ENCODE results near the gene PAF1.

PAF1 gene

DNA sequence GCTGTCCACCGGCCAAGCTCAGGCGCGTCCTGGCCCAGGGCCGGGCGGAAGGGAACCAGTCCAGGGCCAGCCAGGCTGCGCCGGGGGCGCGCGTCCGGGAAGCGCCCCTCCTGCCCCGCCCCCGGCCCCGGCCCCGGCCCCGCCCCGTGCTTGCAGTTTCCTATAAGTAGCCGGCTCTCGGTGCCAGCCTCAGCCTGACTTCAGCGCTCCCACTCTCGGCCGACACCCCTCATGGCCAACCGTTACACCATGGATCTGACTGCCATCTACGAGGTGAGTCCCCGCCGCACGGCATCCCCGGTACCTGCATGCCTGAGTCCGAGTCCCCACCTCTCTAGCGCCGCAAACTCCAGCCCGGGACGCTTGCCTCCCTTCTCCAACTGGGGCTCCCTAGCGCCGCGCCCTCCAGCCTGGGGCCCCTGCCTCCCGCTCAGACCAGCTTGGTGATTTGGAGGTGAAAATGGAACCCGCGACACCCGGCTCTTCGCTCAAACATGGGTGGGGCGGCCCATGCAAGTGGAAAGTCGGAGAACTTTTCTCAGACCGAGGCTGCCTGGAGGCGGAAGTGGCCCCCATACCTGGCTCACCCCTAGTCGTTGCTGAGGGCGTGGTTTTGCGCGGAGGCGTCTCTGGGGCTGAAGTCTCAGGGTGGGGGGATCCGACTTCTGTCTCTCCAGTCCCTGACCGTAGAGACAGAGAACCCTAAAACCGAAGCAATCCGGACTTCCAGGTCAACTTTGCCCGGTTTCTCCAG is 15.9 kb upstream of the PAF1 start, which contains the start of gene ZFP36:
Gene ZFP36 (plus strand): TSS at position 192 of the 754 bp plus-strand sequence. CDS start 58 bp downstream, at position 250.
- DNase-seq (ENCODE audit: extremely low read depth in 1 of 2, low read depth in 1 of 2) = peak; percentile 87 to 88

GRCh38 chr19:39405958-39406655 is 15.2 kb upstream of the PAF1 start:
- DNase-seq (ENCODE audit: extremely low read depth in 1 of 2, low read depth in 1 of 2) = peak; percentile 87 to 91

DNA sequence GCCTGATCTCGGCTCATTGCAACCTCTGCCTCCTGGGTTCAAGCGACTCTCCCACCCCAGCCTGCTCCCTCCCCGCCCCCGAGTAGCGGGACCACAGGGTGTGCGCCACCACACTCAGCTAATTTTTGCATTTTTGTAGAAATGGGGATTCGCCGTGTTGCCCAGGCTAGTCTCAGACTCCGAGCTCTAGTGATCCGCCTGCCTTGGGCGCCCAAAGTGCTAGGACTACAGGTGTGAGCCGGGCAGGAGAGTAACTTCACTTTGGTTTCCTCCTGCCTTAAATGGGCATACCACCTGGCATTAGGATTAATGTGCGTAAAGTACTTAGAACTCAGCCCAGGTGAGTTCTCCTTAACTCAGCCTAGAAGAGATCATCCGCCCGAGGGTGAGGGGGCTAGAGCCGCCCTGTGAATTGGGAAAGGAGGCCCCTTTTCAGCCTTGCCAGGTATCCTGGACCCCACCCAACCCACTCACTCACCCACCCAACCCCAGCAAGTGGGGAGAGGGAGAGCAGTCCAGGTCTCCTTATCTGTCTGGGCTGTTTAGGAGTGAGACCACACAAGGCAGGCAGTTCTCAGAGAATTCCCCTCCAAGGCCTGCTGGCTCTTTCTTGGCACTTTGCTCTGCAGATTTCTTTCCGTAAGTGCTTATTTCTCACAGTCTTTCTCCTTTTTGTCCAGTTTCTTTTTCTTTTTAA is 14.5 kb upstream of the PAF1 start:
- no peak for DNase-seq (ENCODE audit: extremely low read depth in 1 of 2, low read depth in 1 of 2)

GRCh38 chr19:39403331-39404312 is 12.7 kb upstream of the PAF1 start:
- DNase-seq (ENCODE audit: extremely low read depth in 1 of 2, low read depth in 1 of 2) = peak; percentile 94 to 97

DNA sequence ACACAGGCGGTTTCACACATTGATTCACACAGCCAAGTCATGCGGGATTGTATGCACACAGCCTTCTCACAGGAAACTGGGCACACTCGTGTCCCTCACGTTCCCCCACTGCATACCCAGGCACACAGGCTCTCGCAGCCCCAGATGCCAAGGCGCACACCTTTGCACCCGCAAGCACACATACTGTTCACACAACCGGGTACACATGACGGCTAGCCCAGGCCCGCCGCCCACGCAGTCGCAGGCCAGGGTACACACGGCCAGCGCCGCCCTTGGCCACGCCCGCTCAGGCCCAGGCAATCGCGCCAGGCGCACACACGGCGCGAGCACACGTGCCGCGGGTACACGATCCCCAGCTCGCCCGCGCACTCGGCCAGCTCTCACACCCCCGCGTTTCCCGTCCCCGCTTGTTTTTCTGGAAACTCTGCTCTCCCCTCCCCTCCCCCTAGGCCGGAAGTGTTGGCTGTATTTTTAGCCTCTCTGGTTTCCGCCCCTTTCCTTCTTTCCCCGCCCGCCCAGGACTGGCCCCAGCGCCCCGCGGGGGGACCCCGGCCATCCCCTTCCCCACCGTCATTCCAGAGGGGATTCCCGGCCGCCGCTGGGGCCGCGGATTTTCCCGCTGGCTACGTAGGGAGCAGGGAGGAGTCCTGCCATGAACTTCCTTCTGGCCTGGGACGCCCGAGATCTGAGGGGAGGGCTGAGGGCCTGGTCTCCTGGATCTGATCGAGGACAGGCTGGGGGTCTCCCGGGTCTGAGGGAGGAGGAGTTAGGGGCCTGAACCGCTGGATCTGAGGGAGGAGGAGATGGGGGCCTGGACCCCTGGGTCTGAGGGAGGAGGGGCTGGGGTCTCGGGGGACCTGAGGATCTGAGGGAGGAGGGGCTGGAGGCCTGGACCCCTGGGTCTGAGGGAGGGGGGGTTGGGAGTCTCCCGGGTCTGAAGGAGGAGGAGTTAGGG is 11.7 kb upstream of the PAF1 start:
- peak; percentile 75 to 80 for DNase-seq (ENCODE audit: extremely low read depth in 1 of 2, low read depth in 1 of 2)

GRCh38 chr19:39401549-39402345 is 10.8 kb upstream of the PAF1 start:
- peak; percentile 71 to 88 for DNase-seq (ENCODE audit: extremely low read depth in 1 of 2, low read depth in 1 of 2)

- no peak for DNase-seq (ENCODE audit: extremely low read depth in 1 of 2, low read depth in 1 of 2)
Measured at GRCh38 chr19:39401070-39401548, 10.2 kb upstream of the PAF1 start.

- DNase-seq (ENCODE audit: extremely low read depth in 1 of 2, low read depth in 1 of 2) = no peak
Measured at GRCh38 chr19:39400061-39400460, 9.2 kb upstream of the PAF1 start.

GRCh38 chr19:39399668-39400050 is 8.8 kb upstream of the PAF1 start:
- no peak for DNase-seq (ENCODE audit: extremely low read depth in 1 of 2, low read depth in 1 of 2)

DNA sequence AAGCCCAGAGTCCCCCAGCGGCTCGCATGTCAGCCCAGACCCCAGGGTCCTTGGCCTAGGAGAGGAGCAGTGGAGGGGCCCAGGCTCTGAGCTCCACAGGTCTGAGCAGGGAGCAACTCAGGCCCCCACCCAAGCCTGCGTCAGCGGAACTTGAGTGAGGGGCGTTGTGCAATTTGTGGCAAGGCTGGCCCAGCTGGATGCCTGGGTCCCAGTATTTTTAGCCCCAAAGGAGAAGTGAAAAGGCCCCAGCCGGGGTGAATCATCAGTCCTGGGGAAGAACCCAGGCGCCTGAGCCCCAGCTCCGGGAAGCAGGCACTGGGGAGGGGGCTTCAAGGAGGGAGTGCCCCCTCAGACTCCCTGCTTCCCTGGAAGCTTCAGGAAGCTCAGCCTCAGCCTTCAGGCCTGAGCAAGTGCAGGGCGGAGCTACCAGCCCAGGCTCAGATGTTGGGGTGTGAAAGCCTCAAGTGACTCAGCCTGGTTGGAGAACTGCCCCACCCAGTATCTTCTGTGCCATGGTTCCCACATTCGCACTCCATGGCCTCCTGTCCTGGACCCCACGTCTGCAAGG is 7.5 kb upstream of the PAF1 start:
- no peak for DNase-seq (ENCODE audit: extremely low read depth in 1 of 2, low read depth in 1 of 2)

DNA sequence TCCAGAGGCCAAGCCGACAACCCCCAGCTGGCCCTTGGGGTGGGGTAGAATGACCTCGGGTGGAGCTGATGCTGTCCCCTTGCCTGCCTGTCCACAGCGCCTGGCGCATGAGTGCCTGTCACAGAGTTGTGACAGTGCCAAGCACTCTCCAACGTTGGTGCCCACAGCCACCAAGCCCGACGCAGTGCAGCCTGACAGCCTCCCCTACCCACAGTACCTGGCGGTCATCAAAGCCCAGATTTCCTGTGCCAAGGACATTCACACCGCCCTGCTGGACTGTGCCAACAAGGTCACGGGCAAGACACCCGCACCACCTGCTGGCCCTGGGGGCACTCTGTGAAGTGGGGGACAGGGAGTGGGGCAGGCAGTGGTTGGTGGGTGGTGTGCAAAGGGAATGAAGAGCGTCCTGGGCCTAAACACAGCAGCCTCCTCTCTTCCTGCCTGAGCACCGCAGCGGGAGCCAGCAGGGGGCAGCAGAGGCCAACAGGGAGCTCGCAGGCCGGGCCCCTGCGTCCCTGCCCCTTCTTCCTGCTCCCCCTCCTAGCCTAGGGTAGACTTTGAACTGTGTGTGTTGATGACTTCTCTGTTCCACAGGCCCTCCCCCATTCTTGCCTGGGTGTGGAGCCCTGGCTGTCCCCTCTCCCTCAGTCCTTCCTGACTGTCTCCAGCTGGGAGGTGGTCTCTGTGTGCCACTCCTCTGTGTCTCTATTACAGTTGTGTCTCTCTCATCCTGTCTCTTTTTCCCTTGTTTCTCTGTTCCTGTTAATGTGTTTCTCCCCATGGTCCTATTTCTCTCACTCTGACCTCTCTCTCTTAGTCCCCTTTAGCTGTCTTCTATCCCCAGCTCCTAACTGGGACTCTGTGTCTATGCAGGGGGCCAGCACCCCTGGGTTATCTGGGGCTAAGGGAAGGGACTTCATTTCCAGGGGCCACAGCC is 6.7 kb upstream of the PAF1 start:
- DNase-seq (ENCODE audit: extremely low read depth in 1 of 2, low read depth in 1 of 2) = peak; percentile 92 to 93

GRCh38 chr19:39390451-39390750 is 505 bp downstream of the PAF1 start:
- peak; percentile 62 to 74 for DNase-seq (ENCODE audit: extremely low read depth in 1 of 2, low read depth in 1 of 2)

DNA sequence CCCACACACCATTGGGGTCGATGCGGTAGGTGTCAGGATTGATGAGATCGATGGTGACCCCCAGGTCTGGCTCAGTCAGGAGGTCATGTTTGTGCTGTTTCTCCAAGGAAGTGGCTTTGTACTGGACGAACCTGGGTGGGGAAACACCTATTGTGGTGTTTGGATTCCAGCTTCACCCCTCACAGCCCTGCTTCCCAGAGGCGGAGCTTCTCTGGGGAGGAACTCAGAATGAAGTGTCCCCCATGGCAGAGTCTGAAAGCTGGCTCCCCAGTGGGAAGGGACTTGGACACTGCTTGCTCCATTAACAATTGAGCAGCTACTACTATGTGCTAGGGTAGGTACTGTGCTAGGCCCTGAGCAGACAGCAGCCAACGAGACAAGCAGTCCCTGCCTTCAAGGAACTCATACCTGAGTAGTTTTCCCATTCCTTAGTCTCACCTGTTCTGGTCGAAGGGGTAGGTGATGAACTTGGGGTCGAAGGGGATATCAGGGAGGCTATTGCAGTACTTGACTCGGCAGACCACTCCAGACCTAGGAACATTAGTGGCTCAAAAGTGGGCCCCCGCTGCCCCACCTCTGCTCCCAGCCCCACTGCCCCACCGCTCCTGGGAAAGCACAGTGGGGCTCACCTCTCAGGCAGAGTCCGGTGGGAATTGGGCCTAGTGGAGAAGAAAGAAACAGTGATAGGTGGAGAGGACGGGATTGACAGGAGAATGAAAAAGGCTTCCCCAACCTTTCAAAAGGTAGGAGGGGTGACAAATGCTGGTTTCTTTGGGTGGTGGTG is 1.1 kb downstream of the PAF1 start:
- no peak for DNase-seq (ENCODE audit: extremely low read depth in 1 of 2, low read depth in 1 of 2)

DNA sequence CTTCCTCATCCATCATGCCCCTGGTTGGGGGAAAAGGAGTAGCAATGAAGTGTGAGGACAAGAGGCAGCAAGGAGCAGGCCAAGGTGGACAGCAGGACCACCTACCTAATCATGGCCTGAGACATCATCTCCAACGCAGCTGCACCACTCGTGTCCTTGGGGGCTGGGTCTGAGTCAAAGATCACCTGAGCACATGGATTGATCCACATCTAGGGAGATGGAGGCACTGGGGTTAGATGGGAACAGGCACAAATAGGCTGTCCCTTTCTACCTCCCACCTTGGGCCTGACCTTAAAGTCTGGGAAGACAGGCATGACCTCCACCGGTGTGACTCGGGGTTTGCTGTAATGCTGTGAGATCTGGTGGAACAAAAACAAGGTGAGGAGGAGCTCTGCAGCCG is 2.2 kb downstream of the PAF1 start:
- no peak for DNase-seq (ENCODE audit: extremely low read depth in 1 of 2, low read depth in 1 of 2)

DNA sequence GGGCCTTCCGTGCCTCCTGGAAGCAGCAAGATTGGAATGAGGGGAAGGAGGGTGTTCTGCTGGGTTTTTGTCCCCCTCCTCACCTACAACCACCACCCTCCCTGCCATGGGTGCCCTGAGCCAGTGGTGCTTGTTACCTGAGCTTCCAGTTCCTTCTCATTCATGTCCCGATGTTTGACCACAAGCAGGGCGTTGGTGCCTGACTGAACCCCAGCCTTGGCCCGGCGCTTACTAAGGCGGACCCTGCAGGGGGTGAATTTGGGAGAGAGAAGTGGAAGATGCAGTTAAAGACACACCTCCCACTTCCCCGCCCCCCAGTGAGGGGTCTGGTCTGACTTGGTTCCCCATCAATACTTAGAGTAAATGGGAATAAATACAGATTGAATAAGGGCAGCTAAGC is 4.3 kb downstream of the PAF1 start:
- no peak for DNase-seq (ENCODE audit: extremely low read depth in 1 of 2, low read depth in 1 of 2)

DNA sequence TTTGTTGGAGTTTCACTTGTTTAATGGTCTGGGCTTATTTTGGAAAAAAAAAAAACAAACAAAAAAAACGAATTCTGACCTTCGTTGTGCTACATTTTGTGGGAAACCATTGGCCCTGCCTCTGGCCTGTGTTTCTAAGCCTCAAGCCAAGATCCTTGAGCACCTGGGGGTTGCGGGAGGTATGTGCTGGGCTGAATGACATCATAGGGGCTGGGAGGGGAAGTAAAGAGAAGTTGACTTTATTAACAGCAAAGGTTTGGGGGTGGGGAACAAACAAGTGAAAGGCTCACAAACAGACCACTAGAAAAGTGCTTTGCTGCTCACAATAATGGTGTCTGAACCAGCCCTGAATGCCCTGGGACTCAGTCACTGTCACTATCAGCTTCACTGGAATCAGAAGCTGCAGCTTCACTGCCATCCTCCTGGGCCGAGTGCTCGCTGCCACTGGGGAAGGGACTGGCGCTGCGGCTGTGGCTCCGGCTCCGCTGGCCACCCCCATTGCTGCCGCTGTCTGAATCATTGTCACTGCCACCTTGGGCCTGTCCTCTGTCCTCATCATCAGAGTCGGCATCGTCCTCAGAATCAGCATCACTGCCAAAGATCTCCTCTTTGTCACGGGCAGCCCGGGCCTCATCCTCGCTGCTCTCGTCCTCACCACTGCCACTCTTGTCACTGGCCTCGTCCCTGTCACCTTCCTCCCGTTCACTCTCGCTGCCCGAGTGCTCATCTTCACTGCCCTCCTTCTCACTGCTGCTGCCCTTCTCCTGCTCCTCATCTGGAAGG is 5.1 kb downstream of the PAF1 start:
- DNase-seq (ENCODE audit: extremely low read depth in 1 of 2, low read depth in 1 of 2) = no peak
